GM12864 (cell line): ENCODE measurements around the gene AGRN.
"Not testable (repeated sequence)": the region's sequence is repeated elsewhere in the genome, so short reads cannot be mapped to it uniquely, and the experiment has no call there.

Source experiments
- DNase-seq: peaks from one replicate; pipeline ENCODE4 v3.0.0-alpha.2; 2011; ENCODE audit warnings: low read depth
- H3K4me3 ChIP-seq: 2 replicates; pipeline ENCODE4 v1.5.1; 2011; ENCODE audit warnings: mild to moderate bottlenecking, low read depth, low read length, control low read depth
- TF ChIP-seq, protein P1 (sequence below): IDR thresholded peaks from 2 replicates; pipeline ENCODE4 v1.5.1; 2011; ENCODE audit warnings: low read depth, mild to moderate bottlenecking, moderate library complexity, low read length, control low read depth, inconsistent platforms; ENCODE audit errors: missing control alignments

AGRN gene

DNA sequence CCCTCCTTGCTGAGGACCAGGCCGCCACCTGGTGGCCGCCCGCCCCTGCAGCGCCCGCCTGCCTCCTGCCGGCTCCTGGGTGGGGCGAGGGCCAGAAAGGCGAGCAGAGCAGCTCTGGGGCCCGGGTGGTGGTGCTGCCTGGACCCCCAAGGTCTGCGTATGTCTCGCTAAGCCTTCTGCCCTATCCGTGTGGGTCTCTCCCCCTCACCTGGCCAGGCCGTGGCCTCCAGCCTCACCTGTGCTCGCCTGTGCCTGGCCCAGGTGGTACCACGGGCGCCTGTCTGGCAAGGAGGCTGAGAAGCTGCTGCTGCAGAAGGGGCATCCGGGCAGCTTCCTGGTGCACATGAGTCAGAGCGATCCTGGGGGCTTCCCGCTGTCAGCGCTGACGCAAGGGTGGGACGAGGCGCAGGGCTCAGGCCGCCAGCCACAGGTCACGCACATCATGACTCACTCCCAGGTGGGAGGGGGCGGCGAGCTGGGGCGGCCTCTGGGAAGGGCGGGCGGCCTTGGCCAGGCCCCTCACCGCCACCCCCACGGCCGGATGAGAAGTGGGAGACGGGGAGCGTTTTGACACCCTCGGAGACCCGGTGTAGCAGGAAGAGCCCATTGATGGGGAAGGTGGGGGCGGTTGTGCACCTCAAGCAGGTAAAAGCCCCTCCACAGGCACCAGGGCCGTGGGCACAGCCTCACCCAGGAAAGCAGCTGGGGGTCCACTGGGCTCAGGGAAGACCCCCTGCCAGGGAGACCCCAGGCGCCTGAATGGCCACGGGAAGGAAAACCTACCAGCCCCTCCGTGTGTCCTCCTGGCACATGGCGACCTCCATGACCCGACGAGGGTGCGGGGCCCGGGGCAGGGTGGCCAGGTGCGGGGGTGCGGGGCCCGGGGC lies 44.3 kb downstream of the AGRN start:
- peak overlapping the region; percentile 49 for H3K4me3 ChIP-seq
- TF ChIP-seq, protein P1, sequence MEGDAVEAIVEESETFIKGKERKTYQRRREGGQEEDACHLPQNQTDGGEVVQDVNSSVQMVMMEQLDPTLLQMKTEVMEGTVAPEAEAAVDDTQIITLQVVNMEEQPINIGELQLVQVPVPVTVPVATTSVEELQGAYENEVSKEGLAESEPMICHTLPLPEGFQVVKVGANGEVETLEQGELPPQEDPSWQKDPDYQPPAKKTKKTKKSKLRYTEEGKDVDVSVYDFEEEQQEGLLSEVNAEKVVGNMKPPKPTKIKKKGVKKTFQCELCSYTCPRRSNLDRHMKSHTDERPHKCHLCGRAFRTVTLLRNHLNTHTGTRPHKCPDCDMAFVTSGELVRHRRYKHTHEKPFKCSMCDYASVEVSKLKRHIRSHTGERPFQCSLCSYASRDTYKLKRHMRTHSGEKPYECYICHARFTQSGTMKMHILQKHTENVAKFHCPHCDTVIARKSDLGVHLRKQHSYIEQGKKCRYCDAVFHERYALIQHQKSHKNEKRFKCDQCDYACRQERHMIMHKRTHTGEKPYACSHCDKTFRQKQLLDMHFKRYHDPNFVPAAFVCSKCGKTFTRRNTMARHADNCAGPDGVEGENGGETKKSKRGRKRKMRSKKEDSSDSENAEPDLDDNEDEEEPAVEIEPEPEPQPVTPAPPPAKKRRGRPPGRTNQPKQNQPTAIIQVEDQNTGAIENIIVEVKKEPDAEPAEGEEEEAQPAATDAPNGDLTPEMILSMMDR: peak; percentile 86
- peak; percentile 67 for DNase-seq

DNA sequence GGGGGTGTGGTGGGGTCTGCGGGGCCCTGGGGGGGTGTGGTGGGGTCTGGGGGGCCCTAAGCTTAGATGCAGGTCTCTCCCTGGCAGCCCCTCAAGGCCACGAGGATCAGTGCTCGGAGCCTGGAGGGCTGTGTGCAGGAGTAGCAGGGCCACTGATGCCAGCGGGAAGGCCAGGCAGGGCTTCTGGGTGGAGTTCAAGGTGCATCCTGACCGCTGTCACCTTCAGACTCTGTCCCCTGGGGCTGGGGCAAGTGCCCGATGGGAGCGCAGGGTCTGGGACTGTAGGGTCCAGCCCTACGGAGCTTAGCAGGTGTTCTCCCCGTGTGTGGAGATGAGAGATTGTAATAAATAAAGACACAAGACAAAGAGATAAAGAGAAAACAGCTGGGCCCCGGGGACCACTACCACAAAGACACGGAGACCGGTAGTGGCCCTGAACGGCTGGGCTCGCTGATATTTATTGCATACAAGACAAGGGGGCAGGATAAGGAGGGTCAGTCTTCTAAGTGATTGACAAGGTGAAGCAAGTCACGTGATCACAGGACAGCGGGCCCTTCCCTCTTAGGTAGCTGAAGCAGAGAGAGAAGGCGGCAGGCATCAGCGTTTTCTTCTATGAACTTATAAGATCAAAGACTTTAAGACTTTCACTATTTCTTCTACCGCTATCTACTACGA lies 45.5 kb downstream of the AGRN start:
- H3K4me3 ChIP-seq: no peak overlapping the region; the same call in 1 of the 2 replicates
- TF ChIP-seq, protein P1: no peak
- no peak for DNase-seq

DNA sequence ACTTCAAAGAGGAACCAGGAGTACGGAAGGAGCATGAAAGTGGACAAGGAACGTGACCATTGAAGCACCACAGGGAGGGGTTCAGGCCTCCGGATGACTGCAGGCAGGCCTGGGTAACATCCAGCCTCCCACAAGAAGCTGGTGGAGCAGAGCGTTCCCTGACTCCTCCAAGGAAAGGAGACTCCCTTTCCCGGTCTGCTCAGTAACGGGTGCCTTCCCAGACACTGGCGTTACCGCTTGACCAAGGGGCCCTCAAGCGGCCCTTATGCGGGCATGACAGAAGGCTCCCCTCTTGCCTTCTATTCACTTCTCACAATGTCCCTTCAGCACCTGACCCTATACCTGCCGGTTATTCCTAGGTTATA lies 46.0 kb downstream of the AGRN start:
- H3K4me3 ChIP-seq, DNase-seq: not testable (repeated sequence)

DNA sequence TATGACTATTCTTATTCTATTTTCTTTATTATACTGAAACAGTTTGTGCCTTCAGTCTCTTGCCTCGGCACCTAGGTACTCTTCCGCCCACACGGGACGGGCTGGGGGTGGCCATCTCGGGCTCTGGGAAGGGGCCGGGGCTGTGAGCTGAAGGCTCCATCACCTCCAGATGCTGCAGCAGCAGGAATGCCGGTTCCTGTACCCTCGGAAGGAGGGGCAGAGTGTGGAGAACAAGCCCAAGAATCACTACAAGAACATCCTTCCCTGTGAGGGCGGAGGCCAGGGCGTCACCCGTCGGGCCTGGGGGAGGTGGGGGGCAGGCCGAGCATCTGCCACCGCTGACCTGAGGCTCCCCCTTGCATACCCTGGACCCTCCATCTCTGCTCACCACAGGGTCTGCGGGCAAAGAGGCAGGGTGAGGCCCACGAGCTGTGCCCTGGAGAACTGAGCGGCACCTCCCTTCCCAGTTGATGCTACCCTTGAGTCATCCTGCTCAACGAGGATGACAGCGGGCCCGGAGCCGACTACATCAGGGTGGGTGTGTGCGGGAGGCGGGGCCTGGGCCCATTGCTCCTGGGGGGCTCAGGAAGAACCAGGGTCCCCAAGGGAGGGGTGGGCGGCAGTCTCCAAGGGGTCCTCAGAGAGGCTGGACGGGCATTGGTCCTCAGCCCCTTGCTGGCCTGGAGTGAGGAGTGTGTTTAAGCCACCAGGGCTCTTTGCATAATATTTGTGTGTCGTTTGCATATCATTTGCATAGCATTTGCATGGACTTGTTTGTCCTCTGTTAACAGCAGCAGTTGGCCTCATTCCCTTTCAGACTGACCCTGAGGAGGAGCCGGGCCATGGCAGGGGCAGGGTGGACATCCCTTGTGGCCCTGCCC lies 46.7 kb downstream of the AGRN start:
- no peak overlapping the region for H3K4me3 ChIP-seq
- no peak for DNase-seq
- TF ChIP-seq, protein P1: no peak

DNA sequence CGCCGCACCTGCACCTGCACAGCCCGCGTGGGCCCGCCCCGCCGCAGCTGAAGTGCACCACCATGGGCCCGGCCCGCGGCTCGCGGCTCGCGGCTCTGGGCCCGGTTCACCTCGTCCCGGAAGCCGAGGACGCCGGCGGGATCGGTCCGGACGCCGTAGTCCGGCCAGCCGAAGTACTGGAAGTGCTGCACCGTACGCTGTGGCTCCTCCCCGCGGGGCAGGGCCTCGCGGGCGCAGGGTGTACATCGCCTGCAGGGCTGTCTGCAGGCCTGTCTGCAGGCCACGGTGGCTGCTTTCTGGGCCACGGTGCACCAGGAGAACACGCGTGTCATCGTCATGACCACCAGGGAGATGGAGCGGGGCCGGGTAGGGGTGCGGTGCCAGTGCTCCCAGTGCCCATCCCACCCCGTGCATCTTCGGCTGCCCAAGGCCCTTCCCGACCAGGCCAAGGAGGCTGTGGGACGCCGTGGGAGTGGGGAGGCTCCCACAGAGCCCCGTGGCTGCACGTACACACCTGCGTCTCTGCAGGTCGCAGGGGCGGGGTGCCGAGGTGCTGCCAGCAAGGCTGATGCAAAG lies 47.5 kb downstream of the AGRN start:
- DNase-seq: no peak
- no peak overlapping the region for H3K4me3 ChIP-seq
- TF ChIP-seq, protein P1: no peak

DNA sequence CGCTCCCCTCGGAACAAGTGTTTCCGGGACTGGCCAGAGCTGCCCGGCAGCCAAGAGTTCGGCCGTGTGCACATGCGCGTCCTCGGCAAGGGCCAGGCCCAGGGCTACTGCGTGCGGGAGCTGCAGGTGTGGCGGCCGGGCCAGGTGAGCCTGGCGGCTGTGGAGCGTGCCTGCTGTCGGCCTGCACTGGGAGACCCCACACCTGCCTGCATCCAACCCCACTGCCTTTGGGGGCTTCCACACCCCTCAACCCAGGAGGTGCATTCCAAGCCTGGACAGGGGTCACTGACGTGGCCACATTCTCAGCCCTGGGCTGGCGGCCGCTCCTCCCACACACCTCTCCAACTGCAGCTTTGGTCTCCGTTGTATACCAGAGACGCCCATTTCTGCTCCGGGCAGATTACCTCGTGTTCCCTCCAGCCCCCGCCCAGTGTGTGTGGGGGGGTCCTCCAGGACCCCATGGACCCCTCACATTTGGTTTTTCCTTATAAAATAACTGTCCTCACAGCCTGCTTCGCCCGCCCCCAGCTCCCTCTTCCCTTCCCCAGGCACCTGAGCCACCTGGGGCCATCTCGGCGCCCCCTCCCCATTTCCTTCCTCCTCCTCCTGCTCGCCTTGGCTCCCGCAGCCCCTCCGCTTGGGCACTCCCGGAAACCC lies 48.1 kb downstream of the AGRN start:
- peak overlapping the region; percentile 37 for H3K4me3 ChIP-seq
- TF ChIP-seq, protein P1: no peak
- DNase-seq: no peak
